CD4-positive, alpha-beta T cell (primary cell): ENCODE results near the gene CEP19. TPM values are rescaled to one million over a fixed set of nuclear protein-coding genes. Genes with fewer than 3 reads are reported as not detected.
"Not testable (repeated sequence)": the region's sequence is repeated elsewhere in the genome, so short reads cannot be mapped to it uniquely, and the experiment has no call there.

ENCODE experiments used
- ATAC-seq: fragments of 200-7000 bp; cut with Tn5 transposase; one replicate; pipeline ENCODE4 v1.10.0; 2022; ENCODE audit warnings: mild to moderate bottlenecking; ENCODE audit not compliant: poor library complexity
- CTCF ChIA-PET: fragments of 350-600 bp; sonication (Branson Sonifier 250); formaldehyde crosslinking; loops from one replicate; lab custom pipeline; 2021; ENCODE audit warnings: antibody characterized with exemption, inconsistent platforms; lab: Charles Lee
- POLR2A ChIA-PET: fragments of 350-600 bp; sonication (Branson Sonifier 250); formaldehyde crosslinking; loops from one replicate; lab custom pipeline; 2021; ENCODE audit warnings: antibody characterized with exemption, inconsistent platforms; lab: Charles Lee
- DNase-seq, 14 experiments: peaks; one replicate each; pipeline ENCODE4 v3.0.0-alpha.2; 2013 to 2020; ENCODE audit warnings: mixed read lengths in 2 of 14
- H3K27ac ChIP-seq, 2 donors: one replicate each; pipeline versions ENCODE4 v1.5.1 to v1.7.0; 2013; ENCODE audit warnings: low read length in 2 of 2, low read depth in 1 of 2, mild to moderate bottlenecking in 1 of 2
- H3K27me3 ChIP-seq, 2 experiments: 1 replicate in 1 of 2; 2 replicates in 1 of 2; pipeline versions ENCODE4 v1.6.1 to v1.7.0; 2013; ENCODE audit warnings: low read length in 2 of 2, control low read depth in 1 of 2, mild to moderate bottlenecking in 1 of 2, moderate library complexity in 1 of 2; ENCODE audit not compliant: insufficient read depth in 2 of 2, control insufficient read depth in 1 of 2
- H3K36me3 ChIP-seq: one replicate; pipeline ENCODE4 v1.6.1; 2013; ENCODE audit warnings: low read length, control low read depth; ENCODE audit not compliant: insufficient read depth
- H3K4me1 ChIP-seq: one replicate; pipeline ENCODE4 v1.6.1; 2013; ENCODE audit warnings: low read length, control low read depth; ENCODE audit not compliant: insufficient read depth
- H3K4me3 ChIP-seq: one replicate; pipeline ENCODE4 v1.5.1; 2013; ENCODE audit warnings: mild to moderate bottlenecking, low read length, moderate library complexity
- H3K9me3 ChIP-seq, 2 experiments: 1 replicate in 1 of 2; 2 replicates in 1 of 2; pipeline versions ENCODE4 v1.6.1 to v1.7.0; 2013; ENCODE audit warnings: low read length in 2 of 2, mild to moderate bottlenecking in 2 of 2, control low read depth in 1 of 2, moderate library complexity in 1 of 2; ENCODE audit not compliant: control insufficient read depth in 1 of 2, insufficient read depth in 1 of 2
- H3K27ac Mint-ChIP-seq: one replicate; pipeline ENCODE4 v1.8.0; 2020; ENCODE audit warnings: mixed read lengths
- H3K27me3 Mint-ChIP-seq: one replicate; pipeline ENCODE4 v1.8.0; 2021; ENCODE audit warnings: mixed read lengths
- H3K36me3 Mint-ChIP-seq: one replicate; pipeline ENCODE4 v1.8.0; 2021; ENCODE audit warnings: low read depth, mixed read lengths
- H3K4me1 Mint-ChIP-seq: one replicate; pipeline ENCODE4 v1.8.0; 2021; ENCODE audit warnings: low read depth, mixed read lengths
- H3K4me3 Mint-ChIP-seq: one replicate; pipeline ENCODE4 v1.8.0; 2020; ENCODE audit warnings: mild to moderate bottlenecking, mixed read lengths
- H3K9me3 Mint-ChIP-seq: one replicate; pipeline ENCODE4 v1.8.0; 2020; ENCODE audit warnings: mixed read lengths
- CTCF ChIP-seq: fragments of 200-600 bp; IDR thresholded peaks from one replicate; pipeline ENCODE4 v1.8.0; 2022; ENCODE audit warnings: antibody characterized with exemption, mild to moderate bottlenecking
- intact Hi-C, 2 experiments: fragments of 100-400 bp; cut with DNase I in 1 of 2; cut with micrococcal nuclease in 1 of 2; formaldehyde crosslinking; loops; one replicate each; pipeline versions ENCODE4 v1.15.1 to v1.9.0; 2023 to 2025; cut with DNase I, micrococcal nuclease
- total RNA-seq, 174 experiments: library from RNA in 2 of 174; stranded (reverse) in 2 of 174; gene quantifications; one replicate each; pipeline ENCODE4 v1.2.3 and lab custom pipeline; 2021 to 2026

Gene CEP19
- total RNA-seq, 2 experiments from 2014 or later, result 0.36 to 0.64 TPM

- no peaks in the 10 kb centered on the region for H3K27me3 ChIP-seq
- peaks cover 17% of the 10 kb centered on the region for H3K4me1 ChIP-seq
- ChIA-PET CTCF (no interaction called here), POLR2A (no interaction called here)
- Mint-ChIP-seq H3K36me3 (peaks cover 89% of the 10 kb centered on the region), H3K4me3 (peak overlapping the region; percentile 6), H3K27me3 (no peaks in the 10 kb centered on the region), H3K4me1 (peaks cover 57% of the 10 kb centered on the region), H3K27ac (peak overlapping the region; percentile 32), H3K9me3 (peaks cover 4% of the 10 kb centered on the region)
- intact Hi-C loops, result loop anchor here in 1 of 2 experiments (5.0 kb wide), 1 partner anchor 42 kb away; the partner anchor contains the start of genes CEP19 and PIGX
- peak overlapping the region in 1 of 2 donors; percentile 13 for H3K27ac ChIP-seq
- ATAC-seq (no peak), DNase-seq (no peak)
- H3K36me3 ChIP-seq, result peaks cover 23% of the 10 kb centered on the region
- no peak for TF ChIP-seq CTCF
- H3K9me3 ChIP-seq, result peaks cover 12 to 15% of the 10 kb centered on the region in 2 experiments
- no peak overlapping the region for H3K4me3 ChIP-seq
These were observed 42.3 kb upstream of the CEP19 start for GRCh38 chr3:196754091-196754981.

- intact Hi-C loops, result loop anchor here in 1 of 2 experiments (5.0 kb wide), 1 partner anchor 41 kb away; the partner anchor contains the start of genes CEP19 and PIGX
- Histone ChIP-seq H3K36me3 (peaks cover 29% of the 10 kb centered on the region), H3K4me1 (peaks cover 19% of the 10 kb centered on the region), H3K4me3 (no peak overlapping the region), H3K9me3 (peaks cover 12 to 15% of the 10 kb centered on the region in 2 experiments), H3K27me3 (no peaks in the 10 kb centered on the region), H3K27ac (no peak overlapping the region)
- no peak for DNase-seq
- CTCF ChIA-PET, result interaction anchor here (0.6 kb wide), 1 partner anchor 116 kb away, joined by 6 read pairs; no protein-coding TSS in a partner anchor
- TF ChIP-seq CTCF, result no peak
- POLR2A ChIA-PET, result no interaction called here
- Mint-ChIP-seq H3K27ac (peak overlapping the region; percentile 45), H3K27me3 (no peaks in the 10 kb centered on the region), H3K4me1 (peaks cover 58% of the 10 kb centered on the region), H3K36me3 (peaks cover 90% of the 10 kb centered on the region), H3K9me3 (peaks cover 4% of the 10 kb centered on the region), H3K4me3 (no peak overlapping the region)
- no peak for ATAC-seq
These were observed 41.2 kb upstream of the CEP19 start for GRCh38 chr3:196753201-196753600.

- ChIA-PET CTCF (interaction anchor here (0.6 to 1.2 kb wide), 2 partner anchors 41 to 123 kb away, joined by 3 read pairs; no protein-coding TSS in a partner anchor), POLR2A (interaction anchor here (1.4 kb wide), 1 partner anchor 9 kb away, joined by 3 read pairs; no protein-coding TSS in a partner anchor)
- no peaks in the 10 kb centered on the region for H3K27me3 Mint-ChIP-seq
- TF ChIP-seq CTCF, result no peak
- no peak overlapping the region for H3K27ac Mint-ChIP-seq
- no peak overlapping the region for H3K4me3 Mint-ChIP-seq
- H3K27ac ChIP-seq, result no peak overlapping the region
- H3K36me3 Mint-ChIP-seq, result peaks cover 79% of the 10 kb centered on the region
- ATAC-seq (no peak), DNase-seq (no peak)
- H3K9me3 ChIP-seq, result no peaks in the 10 kb centered on the region
- peaks cover 66% of the 10 kb centered on the region for H3K4me1 Mint-ChIP-seq
- intact Hi-C loops, result no loop called here
- H3K36me3 ChIP-seq, result peaks cover 17% of the 10 kb centered on the region
- H3K9me3 Mint-ChIP-seq, result no peaks in the 10 kb centered on the region
- H3K4me1 ChIP-seq, result peaks cover 23% of the 10 kb centered on the region
- no peak overlapping the region for H3K4me3 ChIP-seq
- no peaks in the 10 kb centered on the region for H3K27me3 ChIP-seq
These were observed 37.1 kb upstream of the CEP19 start for GRCh38 chr3:196749125-196749524.

- Mint-ChIP-seq H3K36me3 (peaks cover 46% of the 10 kb centered on the region), H3K27ac (peak overlapping the region; percentile 70), H3K4me1 (peaks cover 64% of the 10 kb centered on the region)
- H3K4me3 ChIP-seq, ATAC-seq, H3K27me3 Mint-ChIP-seq, intact Hi-C loops, H3K27ac ChIP-seq, H3K9me3 ChIP-seq, H3K4me3 Mint-ChIP-seq, H3K27me3 ChIP-seq, POLR2A ChIA-PET, H3K9me3 Mint-ChIP-seq, DNase-seq, H3K36me3 ChIP-seq, CTCF ChIA-PET: not testable (repeated sequence)
- H3K4me1 ChIP-seq, result peaks cover 34% of the 10 kb centered on the region
These were observed 31.5 kb upstream of the CEP19 start for GRCh38 chr3:196743569-196743968.
